HG03097 (cell line): ENCODE data around the gene ZBTB12.

Experiments
- ATAC-seq: cut with Tn5 transposase; IDR thresholded peaks from one replicate; pipeline ENCODE4 v1.9.1; 2021; ENCODE audit not compliant: unreplicated experiment, low FRiP score

Gene ZBTB12

GRCh38 chr6:31898383-31899011, 3.4 kb downstream of the ZBTB12 start:
- ATAC-seq, result no peak

- peak; percentile 42 for ATAC-seq
These were observed 4.1 kb downstream of the ZBTB12 start, which contains the start of gene EHMT2 for GRCh38 chr6:31897612-31898382. Gene EHMT2 (minus strand): TSS chr6:31897698. CDS start chr6:31897677, 21 bp downstream.

DNA sequence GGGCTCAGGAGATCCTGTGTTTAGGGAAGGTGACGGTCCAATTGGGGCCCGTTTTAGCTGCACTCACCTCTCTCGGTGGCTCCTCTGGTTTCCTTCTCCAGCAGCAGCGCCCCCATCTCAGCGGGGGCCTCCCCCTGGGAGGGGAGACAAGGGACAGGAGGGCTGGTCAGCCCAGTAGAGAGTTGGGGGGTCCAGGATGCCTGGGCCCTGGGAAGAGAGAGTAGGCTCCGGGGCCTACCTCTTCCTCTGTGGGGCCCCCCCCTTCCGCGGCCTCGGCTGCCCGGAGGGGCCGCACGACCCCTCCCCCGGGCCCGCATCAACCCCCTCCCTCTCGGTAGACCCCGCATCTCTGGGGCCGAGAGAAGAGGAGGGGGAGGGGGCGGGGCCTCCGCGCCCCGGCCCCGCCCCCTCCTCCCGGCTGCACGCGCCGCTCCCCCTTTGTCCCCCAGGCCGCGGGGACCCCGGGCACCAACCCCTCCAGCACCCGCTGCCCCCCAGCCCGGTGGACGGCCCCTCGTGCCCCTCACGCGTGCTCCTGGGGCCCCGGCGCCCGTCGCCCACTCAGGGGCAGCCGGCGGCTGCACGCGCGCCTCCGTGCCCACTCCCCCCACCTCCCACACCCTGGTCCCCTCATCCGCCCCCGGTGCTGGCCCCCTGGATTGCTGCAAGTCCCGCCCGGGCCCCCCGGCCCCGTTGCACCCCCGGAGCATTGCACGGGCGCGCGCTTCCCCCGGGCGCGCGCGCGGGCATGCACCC, 4.9 kb downstream of the ZBTB12 start:
- no peak for ATAC-seq

- no peak for ATAC-seq
These were observed 5.4 kb downstream of the ZBTB12 start for GRCh38 chr6:31896493-31896855.

DNA sequence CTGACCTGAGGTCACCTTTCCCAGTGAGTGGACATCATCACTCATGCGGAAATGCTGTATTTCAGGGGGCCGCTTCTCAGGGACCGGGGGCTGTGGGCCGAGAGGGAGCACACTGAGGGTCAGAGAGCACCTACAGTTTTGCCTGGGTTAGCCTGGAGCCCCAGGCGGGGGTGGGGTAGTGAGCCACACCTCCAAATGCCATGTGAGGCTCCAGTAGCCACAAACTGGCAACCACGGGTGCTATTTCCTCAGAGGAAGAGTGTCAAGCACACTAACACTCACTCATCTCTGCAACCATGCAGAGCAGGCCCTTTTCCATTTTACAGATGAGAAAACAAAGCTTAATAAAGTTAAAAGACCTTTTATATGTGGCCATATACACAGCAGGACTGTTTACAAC, 9.1 kb downstream of the ZBTB12 start:
- no peak for ATAC-seq

DNA sequence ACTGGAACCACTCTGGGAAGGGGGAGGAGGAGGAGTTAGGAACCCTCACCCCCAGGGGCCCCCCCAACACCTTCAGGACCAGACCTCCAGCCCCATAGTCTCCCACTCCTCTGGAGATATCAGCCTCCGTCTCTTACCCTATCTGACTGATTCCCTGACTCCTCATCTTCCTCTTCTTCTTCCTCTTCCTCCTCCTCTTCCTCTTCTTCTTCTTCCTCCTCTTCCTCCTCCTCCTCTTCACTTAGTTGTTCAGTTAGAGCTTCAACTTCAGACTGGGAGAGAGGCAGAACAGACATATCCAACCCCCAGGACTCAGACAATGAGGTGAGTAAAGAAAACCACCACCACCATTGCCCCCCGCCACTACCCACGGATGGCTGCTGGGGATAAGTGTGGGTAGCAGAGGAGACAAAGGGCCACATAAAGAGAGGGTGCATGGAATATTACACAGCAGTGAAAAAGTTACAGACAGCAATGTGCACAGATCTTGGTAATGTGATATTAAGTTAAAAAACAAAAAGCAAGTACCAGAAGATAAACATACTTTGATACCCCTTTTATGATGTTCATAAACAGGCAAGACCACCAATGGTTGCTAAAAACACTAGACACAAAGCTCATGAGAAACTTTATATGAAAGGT, 12.4 kb downstream of the ZBTB12 start:
- ATAC-seq, result no peak

- no peak for ATAC-seq
These were observed 13.3 kb downstream of the ZBTB12 start for GRCh38 chr6:31888276-31889258.

- no peak for ATAC-seq
These were observed 14.5 kb downstream of the ZBTB12 start for GRCh38 chr6:31887173-31888007.

- no peak for ATAC-seq
These were observed 15.3 kb downstream of the ZBTB12 start for GRCh38 chr6:31886541-31886991.

DNA sequence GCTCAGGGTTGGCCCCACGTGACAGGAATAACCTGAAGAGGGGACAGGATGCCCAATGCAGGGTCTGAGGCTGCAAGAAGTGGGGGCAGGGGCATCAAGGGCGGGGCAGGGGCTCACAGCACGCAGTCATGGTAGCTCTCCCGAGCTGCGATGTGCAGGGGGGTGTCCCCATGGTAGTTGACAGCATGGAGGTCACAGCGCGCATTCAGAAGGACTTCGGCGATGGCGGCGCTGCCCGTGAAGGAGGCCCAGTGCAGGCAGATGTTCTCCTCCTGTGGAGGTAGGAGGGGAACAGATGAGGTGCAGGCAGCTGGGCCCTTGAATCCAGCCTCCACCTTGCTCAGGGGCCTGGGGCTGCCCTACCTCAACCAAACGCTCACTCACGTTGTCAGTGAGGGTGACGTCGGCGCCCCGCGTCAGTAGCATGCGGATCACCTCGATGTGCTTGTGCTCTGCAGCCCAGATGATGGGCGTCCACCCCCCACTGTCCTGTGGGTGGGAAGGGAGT, 17.3 kb downstream of the ZBTB12 start:
- no peak for ATAC-seq

DNA sequence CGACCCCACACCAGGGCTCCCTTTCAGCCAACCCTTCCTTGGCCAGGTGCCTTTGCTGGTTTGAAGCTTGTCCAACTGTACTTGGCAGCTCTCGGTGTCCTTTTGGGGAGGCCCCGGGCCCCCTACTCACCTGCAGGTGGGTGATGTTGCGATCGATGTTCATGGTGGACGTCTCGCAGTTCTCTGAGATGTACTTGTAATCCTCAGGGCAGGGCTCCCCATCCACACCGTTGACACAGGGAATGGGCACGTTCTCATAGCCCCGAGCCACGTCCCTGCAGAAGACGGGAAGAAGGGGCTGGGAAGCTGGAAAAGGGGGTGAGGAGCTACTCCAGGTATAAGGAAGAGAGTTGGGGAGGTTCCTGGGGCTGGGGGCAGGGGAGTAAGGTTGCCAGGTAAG, 18.2 kb downstream of the ZBTB12 start:
- ATAC-seq, result no peak

DNA sequence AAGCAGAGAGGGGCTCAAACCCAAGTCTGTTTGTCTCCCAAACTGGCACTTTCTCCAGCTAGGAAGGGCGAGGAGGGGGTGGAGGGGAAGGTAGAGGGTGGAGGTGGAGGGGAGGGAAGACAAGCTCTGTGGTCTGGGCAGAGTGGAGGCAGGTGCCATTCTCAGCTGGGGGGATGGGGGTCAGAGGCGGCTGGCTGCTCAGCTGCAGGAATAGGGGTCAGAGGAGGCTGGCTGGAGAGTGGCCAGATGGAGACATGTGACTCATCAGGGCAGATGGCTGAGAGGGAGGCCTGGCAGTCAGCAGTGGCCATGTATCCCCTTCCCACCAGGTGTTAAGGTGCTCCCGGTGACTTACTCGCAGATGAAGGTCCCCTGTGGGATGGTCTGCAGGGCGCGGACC, 19.5 kb downstream of the ZBTB12 start:
- ATAC-seq, result no peak

- no peak for ATAC-seq
These were observed 20.6 kb downstream of the ZBTB12 start for GRCh38 chr6:31881136-31881859.

GRCh38 chr6:31880616-31881015, 21.3 kb downstream of the ZBTB12 start:
- ATAC-seq, result no peak

DNA sequence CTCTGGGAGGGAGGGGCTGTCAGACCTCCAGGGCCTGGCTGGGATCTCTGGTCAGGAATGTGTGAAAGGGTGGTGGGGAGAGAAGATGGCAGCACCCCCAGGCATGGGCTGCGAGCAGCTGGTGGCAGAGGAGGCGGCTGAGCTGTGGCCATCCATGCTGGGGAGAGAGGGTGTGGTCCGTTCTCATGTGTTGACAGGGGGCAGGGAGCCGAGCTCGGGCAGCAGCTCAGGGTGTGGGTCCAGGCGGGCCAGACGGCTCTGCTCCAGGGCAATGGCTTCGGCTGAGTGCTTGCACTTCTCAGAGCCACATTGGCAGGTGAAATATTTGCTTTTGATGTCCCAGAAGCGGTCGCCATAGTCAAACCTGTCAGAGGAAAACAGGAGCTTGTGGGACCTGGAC, 22.0 kb downstream of the ZBTB12 start:
- no peak for ATAC-seq

DNA sequence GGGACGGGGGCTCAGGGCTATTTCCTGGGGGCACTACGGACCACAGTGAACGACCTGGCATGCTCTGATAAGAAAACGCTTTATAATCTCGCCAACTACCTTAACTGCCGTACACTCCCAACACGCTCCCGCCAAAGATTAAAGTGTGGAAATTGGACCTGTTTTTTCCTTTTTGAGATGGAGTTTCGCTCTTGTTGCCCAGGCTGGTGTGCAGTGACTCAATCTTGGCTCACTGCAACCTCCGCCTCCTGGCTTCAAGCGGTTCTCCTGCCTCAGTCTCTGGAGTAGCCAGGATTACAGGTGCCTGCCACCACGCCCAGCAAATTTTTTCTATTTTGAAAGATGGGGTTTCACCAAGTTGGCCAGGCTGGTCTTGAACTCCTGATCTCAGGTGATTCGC, 22.7 kb downstream of the ZBTB12 start:
- ATAC-seq, result no peak

GRCh38 chr6:31878726-31879125, 23.2 kb downstream of the ZBTB12 start, which contains the start of gene SLC44A4:
Gene SLC44A4 (minus strand): TSS chr6:31878997. CDS start chr6:31878980, 17 bp downstream.
- ATAC-seq, result no peak

- ATAC-seq, result no peak
These were observed 23.7 kb downstream of the ZBTB12 start for GRCh38 chr6:31878222-31878621.
